Activated CD4-positive, alpha-beta T cell treated with anti-CD3 and anti-CD28 coated beads for 48 hours (primary cell): ENCODE measurements around the gene RFPL1.
A peak's percentile ranks its signal among the peaks of the same experiment; 100 is the strongest.
"Not testable (repeated sequence)": the region's sequence is repeated elsewhere in the genome, so short reads cannot be mapped to it uniquely, and the experiment has no call there.

Experiments
- DNase-seq: peaks from one replicate; pipeline ENCODE4 v3.0.0-alpha.2; 2020

Gene RFPL1

DNA sequence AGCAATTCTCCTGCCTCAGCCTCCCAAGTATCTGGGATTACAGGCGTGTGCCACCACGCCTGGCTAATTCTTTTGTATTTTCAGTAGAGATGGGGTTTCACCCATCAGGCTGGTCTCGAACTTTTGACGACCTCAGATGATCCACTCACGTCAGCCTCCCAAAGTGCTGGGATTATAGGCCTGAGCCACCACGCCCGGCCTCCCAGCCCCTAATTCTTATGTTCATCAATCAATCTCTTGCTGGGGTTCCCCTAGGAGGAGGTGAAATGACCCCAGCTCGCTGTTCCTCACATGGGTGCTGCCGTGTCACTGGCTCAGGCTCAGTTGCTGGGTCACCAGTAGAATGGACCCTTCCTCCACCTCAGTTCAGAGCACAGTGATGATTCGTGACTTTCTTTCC lies at the start of gene RFPL1:
Gene RFPL1, plus strand, starts transcription at position 301 of the 400 bp plus-strand sequence.
- not testable (repeated sequence) for DNase-seq

- no peak for DNase-seq
Measured at GRCh38 chr22:29388759-29389090, 49.7 kb upstream of the RFPL1 start.

- no peak for DNase-seq
Measured at GRCh38 chr22:29390270-29390669, 48.1 kb upstream of the RFPL1 start.

DNA sequence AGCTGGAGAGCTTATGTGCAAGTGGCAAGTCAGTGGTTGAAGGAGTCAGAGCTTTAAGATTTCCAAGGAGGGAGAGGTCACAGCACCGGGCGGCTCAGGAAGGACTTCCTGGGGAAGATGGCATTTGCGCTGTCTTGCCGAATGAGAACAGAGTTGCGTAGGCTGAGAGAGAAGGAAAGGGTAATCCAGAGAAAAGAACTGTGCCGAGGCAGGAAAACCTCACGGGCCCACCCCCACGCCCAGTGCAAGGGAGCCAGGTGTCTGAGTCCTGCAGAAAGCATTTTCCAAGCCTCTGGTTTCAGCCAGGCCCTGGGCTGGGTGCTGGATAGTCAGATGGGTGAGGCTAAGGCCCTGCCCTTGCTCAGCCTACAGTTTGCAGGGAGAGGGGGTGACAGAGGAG lies 46.8 kb upstream of the RFPL1 start:
- no peak for DNase-seq

DNA sequence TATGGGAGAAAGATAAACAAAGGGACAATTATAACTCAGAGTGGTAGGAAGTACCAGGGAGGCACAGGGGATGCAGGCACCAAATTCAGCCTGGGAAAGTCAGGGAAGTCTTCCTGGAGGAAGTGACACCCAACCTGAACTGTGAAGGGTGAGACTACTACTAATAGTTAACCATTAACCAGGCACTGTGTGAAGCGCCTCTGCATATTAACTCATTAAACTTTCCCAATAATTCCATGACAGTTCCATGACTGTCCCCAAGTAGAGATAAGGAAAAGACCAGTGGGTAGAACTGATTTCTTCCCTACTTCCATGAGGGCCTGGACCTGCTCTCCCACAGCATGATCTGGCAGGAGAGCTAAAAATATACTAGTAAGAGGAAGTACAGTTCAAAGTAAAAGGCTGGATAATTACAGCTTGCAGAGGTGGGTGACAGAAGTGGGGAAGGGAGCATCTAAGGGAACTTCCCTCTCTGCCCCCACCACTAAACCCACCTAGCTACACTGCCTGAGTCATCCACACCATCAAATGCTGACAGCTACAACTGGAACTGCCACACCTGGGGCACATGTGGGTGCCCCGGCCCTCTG lies 45.3 kb upstream of the RFPL1 start:
- no peak for DNase-seq

DNA sequence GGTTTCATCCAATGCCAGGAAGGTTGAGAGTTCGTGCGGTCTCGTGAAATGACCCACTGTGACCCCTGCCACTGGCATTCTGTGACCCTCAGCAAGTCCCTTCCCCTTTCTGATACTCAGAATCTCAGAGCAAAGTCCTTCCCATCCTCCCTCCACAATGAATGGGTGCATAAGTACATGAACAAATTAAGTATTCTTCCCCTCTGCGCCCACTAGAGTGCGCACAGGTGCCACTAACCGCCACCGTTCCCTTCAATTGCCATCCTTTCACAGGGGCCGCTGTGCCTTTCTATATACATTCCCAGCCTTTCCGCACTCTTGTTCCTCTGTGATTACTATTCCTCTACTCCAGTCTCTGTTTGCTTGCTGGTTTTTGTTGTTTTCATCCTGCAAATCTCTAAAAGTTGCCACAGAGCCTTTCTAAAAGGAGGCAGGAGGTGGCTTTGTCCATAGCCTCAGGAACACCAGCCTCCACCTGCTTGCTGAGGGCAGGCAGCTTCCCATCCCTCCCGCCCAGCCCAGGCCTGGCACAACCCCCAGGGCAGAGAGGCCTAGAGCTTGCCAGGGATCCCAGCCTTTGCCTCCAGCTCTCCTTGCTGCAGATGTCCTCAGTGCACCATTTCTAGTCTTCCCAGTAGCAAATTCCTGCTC lies 43.3 kb upstream of the RFPL1 start:
- DNase-seq, result peak; percentile 73

DNA sequence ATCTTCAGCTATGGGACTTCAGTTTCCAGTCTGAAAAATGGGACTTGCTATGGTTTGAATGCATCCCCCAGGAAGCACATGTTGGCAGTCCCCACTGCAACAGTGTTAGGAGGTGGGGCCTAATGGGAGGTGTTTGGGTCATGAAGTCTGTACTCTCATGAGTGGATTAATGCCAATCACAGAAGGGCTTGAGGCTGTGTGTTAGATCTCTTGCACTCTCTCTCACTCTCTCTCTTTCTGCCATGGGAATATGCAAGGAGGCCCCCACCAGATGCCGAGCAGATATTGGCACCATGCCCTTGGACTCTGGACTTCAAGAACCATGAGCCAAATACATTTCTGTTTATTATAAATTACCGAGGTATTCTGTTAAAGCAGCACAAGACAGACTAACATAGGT lies 42.3 kb upstream of the RFPL1 start:
- no peak for DNase-seq

DNA sequence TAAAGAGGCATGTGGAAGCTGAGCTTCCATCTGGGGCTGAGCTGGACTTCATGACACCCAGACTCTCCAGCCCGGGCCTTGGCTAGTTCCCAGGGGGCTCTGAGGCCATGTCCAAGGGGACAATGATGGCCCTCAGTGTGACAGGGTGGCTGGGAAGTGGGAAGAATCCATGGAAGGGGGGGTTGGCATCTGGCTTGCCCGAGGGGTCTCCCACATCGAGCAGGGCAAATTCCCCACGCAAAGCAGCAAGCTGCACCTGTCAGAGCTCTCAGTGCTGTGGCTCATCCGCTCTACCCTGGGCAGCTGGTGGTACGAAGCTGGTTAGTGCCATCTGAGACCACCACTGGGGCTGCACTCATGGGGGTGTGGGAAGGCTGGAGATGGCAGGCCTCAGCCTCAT lies 40.6 kb upstream of the RFPL1 start:
- DNase-seq, result no peak

DNA sequence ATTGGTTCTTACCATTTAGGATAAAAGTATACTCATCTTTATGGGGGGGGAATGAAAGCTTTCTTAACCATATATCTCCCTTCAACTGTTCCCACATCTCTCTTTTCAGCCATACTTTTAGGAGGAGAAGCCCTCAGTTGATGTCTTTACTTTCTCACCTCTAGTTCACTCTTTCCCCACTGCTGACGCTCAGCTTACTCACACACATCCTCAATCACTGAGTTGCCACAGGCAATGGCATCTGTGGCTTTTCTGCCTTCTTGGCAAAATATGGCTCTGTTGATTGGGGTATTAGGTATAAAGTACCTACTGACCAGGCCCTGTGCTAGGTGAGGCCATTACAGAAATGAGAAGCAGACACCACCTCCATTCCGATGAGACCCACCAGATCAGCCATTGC lies 37.8 kb upstream of the RFPL1 start:
- no peak for DNase-seq

DNA sequence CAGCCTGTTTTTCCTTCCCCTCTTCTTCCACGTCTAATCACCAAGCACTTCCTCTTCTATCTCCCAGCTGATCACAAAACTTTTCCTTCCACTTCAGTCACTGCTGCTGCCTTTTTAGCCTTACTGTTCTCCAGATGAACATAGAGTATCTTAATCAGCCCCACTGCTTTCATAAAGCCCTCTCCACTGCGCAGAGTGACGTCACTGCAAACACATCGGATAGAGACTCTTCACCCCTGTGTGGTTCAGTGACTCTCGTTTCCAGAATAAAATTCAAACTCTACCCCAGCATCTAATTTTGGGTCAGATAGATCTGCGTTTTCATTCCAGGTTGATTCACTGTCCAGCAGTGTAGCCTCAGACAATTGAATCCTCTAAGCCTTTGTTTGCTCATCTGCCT lies 36.8 kb upstream of the RFPL1 start:
- not testable (repeated sequence) for DNase-seq

DNA sequence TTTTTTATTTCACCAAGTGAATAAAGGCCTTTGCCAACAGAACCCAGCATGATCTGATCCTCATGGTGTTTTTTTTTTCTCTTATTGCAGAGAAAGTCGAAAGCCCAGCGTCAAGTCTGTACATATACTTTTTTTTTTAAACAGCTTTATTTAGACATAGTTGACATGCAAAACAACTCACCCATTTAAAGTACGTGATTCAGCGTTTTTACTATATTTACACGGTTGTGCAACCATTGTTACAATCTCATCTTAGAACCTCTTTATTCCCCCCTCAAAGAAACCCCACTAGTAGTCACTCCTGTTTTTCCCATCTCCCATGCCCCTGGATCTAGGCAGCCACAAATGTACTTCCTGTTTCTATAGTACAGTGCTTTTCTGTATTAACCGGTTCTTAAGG lies 29.4 kb upstream of the RFPL1 start:
- DNase-seq, result no peak

GRCh38 chr22:29411569-29412211 lies 26.7 kb upstream of the RFPL1 start:
- DNase-seq, result not testable (repeated sequence)

GRCh38 chr22:29412772-29413171 lies 25.6 kb upstream of the RFPL1 start:
- peak; percentile 36 for DNase-seq

DNA sequence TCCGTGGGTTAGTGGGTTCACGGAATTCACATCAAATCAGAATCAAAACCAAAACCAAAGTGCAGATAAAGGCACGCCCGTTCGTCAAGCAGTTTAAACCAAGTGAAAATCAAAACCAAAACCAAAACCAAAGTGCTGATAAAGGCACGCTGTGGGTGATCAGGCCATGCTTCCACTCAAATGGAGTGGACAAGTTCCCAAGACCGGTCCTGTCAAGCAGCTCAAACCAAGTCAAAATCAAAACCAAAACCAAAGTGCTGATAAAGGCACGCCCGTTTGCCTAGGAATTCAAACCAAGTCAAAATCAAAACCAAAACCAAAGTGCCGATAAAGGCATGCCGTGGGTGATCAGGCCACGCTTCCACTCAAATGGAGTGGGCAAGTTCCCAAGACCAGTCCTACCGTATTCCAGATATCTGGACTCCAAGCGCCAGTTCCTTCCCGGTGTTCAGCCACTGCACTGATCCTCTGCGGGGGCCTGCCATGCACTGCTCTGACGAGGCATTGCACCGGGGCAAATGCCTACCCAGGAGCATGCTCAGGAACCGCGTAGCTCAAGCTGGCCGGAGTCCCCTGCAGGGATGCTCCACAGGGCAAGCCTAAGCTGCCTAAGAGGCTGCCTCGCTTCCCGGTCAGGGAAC lies 23.3 kb upstream of the RFPL1 start:
- peak; percentile 66 for DNase-seq

DNA sequence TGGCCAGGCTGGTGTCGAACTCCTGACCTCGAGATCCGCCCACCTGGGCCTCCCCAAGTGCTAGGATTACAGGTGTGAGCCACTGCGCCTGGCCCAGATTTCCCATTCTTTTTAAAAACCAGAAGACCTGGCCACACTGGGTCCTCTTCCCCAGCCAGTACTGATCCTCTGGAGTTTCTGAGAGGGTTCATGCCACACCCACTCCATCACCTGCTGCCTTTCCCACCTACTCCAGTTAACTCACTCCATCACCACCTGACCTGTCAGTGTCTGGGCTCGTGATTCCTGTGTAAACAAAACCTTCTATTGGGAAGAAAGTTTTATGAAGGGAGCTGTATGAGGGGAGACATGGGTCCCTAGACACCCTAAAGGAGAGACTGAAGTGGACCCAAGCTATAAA lies 19.7 kb upstream of the RFPL1 start:
- not testable (repeated sequence) for DNase-seq

DNA sequence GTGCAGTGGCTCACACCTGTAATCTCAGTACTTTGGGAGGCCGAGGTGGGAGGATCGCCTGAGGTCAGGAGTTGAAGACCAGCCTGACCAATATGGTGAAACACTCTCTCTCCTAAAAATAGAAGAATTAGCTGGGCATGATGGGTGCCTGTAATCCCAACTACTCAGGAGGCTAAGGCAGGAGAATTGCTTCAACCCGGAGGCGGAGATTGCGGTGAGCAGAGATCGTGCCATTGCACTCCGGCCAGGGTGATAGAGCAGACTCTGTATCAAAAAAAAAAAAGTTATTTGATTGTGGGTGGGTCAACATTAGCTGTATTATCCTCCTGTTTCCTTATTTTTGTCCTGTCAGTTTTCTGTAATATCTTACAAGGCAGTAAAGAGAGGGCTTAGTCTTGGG lies 11.9 kb upstream of the RFPL1 start:
- no peak for DNase-seq

DNA sequence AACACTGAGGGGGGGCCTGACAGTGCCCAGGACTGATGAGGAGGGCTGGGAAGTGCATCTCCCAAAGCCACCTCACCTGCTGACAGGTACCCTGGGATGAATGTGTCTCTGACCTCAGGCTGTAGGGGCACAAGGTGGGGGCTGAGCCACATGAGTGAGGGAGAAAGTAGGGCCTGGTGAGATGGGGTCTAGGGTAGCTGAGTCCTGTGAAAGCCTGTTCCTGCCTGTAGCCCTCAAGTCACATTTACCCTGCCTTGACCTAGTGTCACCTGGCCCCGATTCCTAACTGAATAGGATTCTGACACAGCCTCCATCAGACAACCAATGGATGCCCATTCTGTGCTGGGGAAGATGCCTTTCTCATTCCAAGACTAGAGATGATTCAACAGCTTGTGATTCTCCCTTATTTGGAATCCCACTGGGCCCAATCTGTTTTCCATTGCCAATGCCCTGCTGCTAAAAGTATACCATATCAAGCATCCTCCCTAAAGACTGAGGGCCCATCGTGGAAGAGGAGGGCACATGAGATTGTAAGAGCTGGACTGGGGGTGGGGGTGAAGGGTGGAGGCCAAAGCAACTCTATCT lies 11.1 kb upstream of the RFPL1 start:
- DNase-seq, result no peak

DNA sequence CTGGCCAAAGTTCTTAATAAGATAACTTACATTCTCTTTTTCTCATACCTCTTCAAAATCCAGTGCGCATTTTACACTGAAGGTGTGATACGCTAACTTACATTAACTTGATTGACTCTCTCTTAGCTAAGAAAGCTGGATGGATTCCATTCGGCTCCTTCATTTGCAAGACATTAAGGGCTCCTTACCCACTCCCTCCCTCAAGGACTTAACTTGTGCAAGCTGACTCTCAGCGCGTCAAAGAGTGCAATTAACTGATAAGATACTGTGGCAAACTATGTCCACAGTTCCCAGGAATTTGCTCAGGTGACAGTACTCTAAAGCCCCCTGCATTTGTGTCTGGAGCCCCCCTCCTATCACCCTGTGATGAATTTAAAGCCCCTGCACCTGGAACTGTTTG lies 6.4 kb upstream of the RFPL1 start:
- no peak for DNase-seq

GRCh38 chr22:29433856-29434255 lies 4.5 kb upstream of the RFPL1 start:
- DNase-seq, result no peak

- DNase-seq, result no peak
Measured at GRCh38 chr22:29434288-29434687, 4.1 kb upstream of the RFPL1 start.

DNA sequence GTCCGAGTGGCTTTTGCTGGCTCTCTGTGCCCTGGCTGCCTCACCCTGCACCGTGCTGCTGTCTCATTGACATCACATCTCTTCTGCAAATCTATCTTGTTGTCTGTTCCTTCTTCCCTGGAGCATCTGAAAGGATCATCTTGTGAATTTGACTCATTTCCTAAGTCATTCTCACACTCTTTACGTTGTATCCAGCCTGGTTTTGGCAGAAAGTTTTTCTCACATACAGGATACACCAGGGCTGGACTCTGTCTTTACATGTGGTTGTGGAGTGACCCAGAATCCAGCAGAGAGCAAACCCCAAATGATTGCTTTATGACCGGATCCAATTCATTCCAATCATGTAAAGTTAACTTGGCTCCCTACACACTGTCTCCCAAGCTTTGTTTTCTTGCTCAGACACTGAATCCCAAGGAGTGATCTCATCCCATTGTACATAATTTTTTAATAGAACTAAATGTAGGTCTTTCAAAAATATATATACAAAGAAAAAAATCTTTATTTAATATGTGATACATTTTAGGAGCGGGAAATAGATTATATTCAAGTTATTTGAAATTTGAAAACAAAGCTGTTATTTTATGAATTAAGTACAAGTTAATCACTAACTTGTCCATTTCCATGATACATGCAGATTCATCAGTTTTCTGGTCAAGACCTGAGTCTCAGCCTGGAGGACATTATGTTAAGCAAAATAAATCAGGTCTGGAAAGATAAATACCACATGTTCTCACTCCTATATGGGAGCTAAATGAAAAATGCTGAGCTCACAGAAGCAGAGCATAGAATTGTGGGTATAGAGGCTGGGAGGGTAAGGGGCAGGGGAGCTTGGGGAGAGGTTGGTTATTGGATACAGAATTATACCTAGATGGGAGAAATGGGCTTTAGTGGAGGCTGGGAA lies 2.9 kb upstream of the RFPL1 start:
- DNase-seq, result no peak

DNA sequence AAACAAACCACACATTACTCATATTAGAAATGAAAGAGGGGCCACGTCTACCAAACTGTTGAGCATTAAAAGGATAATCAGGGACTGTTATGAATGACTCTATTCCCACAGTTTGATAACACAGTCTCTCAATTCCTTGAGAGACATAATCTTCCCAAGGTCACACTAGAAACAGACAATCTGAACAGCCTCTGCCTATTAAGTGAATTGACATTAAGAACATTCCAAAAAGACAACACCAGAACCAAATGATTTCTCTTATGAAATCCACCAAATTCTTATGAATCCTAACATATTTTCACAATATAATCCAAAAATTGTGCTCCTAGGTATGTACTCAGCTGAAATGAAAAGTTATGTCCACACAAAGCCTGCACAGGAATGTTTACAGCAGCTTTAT lies 4.6 kb downstream of the RFPL1 start:
- no peak for DNase-seq

GRCh38 chr22:29443452-29443851 lies 5.1 kb downstream of the RFPL1 start:
- no peak for DNase-seq
